OCI-M2 (cell line): ENCODE measurements around the gene RTKN.
"Not testable (repeated sequence)": the region's sequence is repeated elsewhere in the genome, so short reads cannot be mapped to it uniquely, and the experiment has no call there.

ENCODE experiments used
- DNase-seq: peaks from one replicate; lab custom pipeline; 2025; ENCODE audit not compliant: unreplicated experiment; lab: John Stamatoyannopoulos, UW

Gene RTKN, protein sequence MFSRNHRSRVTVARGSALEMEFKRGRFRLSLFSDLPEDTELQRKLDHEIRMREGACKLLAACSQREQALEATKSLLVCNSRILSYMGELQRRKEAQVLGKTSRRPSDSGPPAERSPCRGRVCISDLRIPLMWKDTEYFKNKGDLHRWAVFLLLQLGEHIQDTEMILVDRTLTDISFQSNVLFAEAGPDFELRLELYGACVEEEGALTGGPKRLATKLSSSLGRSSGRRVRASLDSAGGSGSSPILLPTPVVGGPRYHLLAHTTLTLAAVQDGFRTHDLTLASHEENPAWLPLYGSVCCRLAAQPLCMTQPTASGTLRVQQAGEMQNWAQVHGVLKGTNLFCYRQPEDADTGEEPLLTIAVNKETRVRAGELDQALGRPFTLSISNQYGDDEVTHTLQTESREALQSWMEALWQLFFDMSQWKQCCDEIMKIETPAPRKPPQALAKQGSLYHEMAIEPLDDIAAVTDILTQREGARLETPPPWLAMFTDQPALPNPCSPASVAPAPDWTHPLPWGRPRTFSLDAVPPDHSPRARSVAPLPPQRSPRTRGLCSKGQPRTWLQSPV

DNA sequence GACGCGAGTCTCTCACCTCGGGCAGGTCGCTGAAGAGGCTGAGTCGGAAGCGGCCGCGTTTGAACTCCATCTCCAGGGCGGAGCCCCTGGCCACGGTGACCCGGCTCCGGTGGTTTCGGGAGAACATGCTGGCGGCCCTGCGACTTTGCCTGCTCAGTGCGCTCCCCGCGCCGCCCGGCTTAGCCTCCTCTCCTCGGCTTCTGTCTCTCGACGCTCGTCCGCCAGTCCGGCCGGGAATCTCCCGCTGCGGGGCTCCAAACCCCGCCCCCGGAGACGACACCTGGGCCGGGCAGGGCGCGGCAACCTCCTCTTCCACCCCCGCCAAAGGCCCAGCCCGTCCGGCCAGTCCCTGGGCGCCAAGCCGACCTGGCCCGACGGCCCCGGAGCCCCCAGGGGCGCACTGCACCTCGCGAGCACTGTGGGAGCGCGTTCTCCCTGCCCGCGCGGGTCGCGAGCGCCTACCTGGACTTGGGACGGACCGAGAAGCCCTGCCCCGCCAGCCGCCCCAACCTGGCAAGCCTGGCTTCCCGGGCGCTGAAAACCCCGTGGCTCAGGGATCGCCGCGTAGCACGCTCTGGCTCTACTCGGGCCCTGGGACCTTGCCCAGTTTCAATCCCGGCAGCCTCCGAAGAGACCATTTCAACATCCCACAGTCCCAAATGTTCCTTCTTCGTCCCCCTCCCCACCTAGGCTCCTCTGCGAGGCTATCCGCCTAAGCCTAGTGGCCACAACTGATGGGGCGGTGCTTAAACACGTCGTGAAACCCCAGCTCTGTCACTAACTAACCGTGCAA, at the start of gene RTKN:
Gene RTKN (minus strand): TSS at position 248 of the 793 bp plus-strand sequence. CDS start 121 bp downstream, at position 127.
- DNase-seq: no peak

DNA sequence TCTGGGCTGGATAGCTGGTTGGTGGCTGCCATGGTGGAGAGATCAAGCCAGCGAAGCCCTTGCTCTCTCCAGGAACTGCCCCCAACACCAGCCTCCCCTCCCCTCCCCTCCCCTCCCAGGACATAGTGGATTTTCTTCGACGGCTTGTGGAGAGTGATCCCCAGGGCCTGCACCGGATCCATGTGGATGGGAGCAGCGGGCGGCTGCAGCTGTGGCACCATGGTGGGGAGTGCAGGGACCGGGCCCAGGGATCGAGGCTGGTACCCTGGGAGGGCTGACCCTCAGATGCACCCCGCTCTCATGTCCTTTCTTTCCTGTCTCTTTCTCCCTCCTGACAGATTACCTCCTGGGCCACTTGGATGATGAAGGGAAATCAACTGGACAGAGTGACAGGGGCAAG, 48.2 kb upstream of the RTKN start:
- no peak for DNase-seq

DNA sequence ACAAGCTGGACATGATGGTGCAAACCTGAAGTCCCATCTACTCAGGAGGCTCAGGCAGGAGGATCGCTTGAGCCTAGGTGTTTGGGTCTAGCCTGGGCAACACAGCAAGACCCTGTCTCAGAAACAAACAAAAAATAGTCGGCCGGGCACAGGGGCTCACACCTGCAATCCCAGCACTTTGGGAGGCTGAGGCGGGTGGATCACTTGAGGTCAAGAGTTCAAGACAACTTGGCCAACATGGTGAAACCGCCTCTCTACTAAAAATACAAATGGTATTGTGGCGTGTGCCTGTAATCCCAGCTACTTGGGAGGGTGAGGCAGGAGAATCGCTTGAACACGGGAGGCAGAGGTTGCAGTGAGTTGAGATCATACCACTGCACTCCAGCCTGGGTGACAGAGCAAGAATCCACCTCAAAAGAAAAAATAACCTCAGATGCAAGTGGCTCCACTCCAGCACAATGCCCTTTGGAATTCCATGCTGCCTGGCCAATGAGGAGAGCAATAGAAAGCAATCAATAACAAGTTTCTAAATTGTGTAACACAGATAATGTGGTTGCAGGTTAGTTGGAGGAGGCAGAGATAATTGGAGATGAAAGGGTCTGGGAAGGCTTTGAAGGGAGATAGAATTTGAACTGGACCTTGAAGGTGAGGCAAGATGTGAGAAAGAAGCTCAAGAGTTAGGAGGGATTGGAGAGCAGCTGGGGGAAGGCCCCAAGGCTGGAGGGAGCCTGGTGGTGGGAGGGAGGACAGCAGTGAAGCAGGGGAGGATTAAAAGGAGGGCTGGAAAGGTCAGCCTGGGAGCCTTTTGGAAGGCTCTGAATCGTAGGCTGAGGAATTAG, 47.1 kb upstream of the RTKN start:
- DNase-seq: no peak

DNA sequence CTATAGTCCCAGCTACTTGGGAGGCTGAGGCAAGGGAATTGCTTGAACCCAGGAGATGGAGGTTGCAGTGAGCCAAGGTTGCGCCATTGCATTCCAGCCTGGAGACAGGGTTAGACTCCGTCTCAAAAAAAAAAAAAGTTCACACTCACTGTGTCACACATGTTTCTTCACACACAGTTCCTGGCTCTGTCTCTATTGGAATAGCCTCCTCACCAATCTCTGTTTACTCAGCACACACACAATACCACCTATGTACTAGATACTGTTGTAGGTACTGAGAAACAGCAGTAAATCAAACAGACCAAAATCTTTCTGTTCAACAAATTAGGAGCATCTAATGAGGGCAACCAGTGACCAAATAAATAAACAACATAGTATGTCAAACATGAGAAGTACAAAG, 44.4 kb upstream of the RTKN start:
- DNase-seq: no peak

DNA sequence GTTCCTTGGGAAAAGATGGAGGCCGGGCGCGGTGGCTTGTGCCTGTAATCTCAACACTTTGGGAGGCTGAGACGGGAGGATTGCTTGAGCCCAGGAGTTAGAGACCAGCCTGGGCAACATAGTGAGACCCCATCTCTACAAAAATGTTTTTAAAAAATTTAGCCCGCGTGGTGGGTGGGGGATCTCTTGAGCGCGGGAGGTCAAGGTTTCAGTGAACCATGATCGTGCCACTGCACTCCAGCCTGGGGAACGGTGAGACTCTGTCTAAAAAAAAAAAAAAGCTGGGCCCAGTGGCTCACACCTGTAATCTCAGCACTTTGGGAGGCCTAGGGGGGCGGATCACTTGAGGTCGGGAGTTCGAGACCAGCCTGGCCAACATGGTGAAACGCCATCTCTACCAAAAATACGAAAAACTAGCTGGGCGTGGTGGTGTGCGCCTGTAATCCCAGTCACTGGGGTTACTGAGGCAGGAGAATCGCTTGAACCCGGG, 42.0 kb upstream of the RTKN start:
- DNase-seq: not testable (repeated sequence)

DNA sequence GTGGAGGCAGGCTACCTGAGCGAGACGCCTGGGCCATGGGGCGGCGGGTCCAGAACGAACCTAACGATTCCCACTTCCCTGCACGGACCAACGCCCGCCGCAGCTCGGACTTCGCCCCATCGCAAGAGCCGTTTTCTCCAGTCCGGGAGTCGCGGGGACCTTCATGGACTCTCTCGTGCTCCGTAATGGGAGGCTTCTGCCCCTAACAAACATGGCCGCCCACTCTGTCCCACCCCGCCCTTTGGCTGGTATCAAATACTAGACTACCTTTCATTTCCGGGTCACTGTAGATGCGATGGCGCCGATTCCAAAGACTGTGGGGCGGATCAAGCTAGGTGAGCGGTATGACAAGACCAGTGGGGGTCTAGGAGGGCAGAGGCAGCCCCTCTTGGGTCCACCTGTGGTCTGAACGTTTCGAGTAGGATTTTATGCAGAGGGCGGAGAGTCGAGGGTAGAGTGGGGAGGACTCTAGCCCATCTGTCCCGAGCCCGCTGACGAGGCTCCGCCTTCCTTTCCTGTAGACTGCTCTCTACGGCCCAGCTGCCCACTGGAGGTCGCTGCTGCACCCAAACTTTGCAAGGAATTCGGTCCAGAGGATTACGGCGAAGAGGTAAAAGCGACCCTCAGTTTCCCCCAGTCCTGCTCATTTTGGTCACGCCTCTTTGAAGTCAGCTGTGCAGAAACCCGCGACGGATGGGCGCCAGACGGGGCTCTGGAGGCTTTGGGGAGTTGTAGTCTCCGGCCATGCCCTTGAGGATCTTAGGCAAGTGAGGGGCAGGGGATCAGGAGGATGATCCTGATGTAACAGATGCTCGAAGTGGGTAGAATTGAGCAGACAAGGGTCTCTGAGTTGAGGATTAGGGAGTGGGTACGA, 41.3 kb upstream of the RTKN start, which contains the start of the genes CCDC142 and TTC31:
Gene CCDC142 (minus strand): TSS at position 198 of the 874 bp plus-strand sequence. CDS start 161 bp downstream, at position 37.
Gene TTC31 (plus strand): TSS at position 281 of the 874 bp plus-strand sequence. CDS start 15 bp downstream, at position 296.
- DNase-seq: peak; percentile 93

DNA sequence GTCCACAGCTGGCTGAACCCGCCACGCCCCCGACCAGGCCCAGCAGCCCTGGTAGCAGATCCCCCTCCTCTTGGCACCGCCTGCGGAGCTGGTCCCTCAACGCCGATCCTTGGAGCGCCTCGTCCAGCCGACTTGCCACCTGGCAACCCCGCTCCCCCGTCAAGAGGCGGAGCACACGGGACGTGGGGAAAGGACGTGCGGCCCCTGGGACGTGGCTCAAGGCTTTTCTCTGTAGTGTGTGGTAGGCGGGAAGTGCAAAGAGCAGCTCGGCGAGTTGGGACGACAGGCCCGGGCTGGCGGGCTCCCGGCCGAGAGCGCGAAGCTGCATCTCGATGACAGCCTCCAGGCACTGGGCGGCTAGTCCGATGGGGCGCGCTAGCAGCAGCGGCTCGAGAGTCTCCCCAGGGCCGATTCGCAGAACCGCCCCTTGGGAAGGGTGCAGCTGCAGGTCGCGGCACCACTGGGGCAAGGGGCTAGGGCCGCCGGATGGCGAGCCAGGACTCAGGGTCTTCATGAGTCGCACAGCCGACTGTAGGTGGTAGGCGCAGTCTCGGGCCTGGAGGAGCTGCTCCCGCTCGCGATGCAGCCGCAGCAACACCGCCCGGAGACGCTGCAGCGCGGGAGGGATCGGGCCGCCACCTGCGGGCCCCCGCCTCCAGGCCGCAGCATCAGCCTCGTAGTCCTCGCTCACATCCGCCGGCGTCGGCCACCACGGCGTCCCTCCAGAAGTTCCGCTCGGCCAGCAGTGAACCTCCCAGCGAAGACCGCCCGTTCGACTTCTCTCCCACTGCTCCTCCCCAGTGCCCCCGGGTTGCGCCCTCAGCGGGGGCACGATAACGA, 40.4 kb upstream of the RTKN start:
- DNase-seq: no peak

DNA sequence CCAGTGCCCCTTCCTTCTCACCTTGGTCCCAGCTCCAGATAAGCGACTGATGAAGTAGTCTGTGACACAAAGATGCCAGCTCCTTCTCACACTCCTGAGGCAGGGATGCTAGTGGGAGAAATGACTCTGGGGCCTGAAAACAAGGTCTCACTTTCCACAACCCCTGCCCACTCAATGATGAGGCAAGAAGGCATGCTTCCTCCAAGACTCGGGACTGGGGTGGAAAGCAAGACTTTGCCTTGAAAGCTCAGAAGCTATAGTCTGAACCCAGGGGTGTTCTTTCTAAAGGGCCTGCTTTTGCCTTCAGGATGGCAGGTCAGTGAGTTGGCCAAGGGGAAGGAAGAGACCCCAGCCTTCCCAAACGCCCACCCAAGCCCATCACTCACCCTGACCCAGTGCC, 39.7 kb upstream of the RTKN start:
- DNase-seq: no peak

DNA sequence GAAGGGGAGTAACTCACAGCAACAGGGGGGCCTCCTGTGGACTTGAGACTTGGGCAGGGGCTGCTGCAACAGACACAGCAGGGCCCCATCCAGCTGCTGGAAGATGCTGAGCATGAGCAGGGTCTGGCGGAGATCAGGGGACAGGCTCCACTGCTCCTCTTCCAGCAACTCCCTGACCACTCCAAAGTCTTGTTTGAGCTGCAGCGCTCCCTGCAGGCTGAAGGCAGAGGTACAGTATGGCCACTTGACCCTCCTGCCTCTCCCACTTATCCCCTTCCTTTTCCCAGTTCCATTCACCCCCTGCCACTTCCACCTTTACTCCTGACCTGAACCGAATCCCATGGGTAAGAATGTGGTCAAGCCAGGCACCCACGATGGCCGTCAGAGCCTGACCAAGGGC, 33.2 kb upstream of the RTKN start:
- no peak for DNase-seq

DNA sequence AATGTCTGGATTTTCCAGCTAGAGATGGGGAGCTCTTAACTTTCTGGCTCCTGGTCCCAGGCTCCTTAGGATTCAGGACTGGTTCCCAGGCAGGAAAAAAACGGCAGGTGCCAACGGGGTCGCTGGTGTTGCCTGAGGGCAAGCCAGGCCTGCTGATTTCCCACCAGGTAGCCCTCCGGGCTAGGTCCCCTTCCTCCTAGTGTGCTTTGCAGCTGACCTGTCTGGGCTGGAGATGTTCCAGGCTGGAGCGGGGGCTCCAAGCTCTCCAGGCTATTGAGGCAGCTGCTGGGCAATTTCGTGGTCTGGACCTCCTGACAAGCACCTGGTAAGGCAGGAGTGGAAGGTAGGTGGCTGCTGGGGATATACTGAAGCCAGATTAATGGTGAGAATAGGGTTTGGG, 32.7 kb upstream of the RTKN start:
- no peak for DNase-seq

DNA sequence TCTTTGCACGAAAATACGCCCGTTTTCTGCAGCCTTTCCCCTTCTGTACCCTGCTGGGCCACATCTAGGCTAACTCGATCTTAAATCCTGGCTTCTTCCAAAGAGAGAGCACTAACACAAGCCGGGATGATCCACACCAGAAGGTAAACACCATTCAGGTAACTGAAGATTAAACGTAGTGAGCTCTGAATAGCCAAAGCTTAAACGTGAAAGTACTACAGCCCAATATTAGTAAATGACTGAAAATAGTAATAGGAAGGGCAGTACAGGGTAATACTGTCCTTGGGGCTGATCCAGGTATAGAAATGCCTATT, 31.2 kb upstream of the RTKN start:
- DNase-seq: no peak

DNA sequence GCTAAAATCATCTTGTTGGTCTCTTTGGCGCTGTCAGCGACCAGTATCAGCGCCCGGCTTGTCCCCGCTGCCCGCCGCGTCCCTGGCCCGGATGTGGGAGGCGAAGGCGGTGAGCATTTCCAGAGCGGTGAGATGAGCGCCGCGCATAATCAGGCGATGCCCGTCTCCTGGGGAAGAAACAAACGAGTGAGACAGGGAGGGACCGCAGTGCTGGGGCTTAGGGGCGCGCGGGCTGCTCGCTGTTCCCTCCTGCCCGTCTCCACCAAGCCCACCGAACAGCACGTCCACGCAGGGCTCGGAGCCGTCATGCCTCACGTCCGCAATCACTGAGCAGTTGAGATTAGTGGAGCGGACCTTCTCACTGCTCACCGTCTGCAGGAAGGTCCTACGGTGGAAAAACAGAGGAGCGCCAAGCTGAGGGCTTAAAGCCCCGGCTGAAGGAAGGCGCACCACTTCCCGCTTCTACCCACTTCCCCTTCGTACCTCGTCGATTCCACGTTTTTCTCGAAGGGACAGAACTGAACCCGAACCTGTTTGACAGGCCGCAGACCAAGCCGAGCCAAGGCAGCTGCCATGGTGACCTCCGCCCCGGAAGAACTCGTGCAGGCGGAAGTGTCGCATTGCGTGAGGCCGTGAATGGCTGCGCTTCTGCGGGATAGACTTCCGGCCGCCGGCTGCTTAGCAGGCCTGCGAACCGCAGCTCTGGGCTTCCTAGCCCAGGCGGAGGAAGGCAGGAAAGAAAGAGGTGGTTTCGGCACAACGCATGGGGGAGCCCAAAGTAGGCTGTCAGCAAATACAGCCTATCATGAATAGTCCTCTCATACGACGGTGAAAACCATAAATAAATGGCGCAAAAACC, 30.6 kb upstream of the RTKN start, which contains the start of gene MRPL53:
Gene MRPL53 (minus strand): TSS at position 595 of the 859 bp plus-strand sequence. CDS start 20 bp downstream, at position 575.
- DNase-seq: peak; percentile 39

DNA sequence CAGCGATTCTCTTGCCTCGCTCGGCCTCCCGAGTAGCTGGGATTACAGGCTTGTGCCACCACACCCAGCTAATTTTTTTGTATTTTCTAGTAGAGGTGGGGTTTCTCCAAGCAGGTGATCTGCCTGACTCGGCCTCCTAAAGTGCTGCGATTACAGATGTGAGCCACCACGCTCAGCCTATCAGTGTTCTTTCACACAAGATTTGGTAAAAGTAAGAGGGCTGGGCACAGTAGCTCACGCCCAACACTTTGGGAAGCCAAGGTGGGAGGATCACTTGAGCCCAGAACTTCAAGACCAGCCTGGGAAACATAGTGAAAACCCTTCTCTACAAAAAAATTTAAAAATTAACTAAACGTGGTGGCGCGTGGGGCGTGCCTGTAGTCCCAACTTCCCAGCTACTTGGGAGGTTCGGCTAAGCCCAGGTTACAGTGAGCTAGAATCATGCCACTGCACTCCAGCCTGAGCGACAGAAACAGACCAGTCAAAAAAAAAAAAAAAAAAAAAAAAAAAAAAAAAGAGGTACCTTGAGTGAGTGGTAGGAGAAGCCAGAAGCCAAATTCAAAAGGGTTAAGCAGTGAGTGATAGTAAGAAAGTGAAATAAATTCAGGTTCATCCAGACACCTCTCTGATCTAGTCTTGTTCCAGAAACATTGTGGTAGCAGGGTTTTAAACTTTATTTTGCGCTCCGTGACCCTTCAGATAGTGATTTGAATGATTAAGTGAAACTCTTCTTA, 29.8 kb upstream of the RTKN start:
- DNase-seq: no peak

DNA sequence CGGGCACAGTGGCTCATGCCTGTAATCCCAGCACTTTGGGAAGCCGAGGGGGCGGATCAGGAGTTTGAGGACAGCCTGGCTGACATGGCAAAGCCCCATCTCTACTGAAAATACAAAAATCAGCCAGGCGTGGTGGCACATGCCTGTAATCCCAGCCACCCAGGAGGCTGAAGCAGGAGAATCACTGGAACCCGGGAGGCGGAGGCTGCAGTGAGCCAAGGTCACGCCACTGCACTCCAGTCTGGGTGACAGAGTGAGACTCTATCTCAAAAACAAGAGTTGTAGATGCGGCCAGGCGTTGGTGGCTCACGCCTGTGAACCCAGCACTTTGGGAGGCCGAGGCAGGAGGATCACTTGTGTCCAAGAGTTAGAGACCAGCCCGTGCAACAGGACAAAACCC, 29.0 kb upstream of the RTKN start:
- DNase-seq: not testable (repeated sequence)

DNA sequence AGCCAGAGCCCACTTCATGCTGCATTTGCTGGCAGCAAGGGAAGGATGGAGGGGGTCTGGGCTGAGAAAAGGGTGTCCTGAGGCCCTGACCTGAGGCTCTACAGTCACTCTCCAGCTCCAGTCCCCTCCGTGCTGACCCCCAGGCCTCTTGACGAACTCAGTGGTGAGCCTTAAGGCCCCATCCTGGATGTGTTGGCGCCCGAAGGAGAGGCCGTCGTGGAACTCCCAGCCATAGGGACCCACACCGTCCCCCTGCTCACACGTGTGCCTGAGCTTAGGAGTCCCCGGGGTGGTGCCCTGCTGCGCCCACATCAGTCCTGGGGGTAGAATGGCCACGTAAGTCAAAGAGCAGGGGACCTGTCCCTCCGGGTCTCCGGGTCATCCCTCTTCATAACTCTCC, 22.7 kb upstream of the RTKN start:
- DNase-seq: no peak

DNA sequence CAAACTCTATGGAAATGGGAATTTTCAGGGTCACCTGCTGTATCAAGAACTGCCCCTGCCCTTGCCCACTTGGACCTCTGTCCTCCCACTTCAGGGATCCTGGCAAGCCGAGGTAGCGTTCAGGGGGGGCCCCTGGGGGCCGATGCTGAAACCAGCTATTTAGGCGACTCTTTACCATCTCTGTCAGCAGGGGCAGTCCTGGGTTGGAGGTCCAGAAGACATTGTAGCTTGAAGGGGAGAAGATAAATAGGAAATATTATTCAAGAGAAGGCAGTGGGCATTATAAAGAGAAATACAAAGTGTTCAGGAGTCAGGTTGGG, 21.0 kb upstream of the RTKN start:
- no peak for DNase-seq

DNA sequence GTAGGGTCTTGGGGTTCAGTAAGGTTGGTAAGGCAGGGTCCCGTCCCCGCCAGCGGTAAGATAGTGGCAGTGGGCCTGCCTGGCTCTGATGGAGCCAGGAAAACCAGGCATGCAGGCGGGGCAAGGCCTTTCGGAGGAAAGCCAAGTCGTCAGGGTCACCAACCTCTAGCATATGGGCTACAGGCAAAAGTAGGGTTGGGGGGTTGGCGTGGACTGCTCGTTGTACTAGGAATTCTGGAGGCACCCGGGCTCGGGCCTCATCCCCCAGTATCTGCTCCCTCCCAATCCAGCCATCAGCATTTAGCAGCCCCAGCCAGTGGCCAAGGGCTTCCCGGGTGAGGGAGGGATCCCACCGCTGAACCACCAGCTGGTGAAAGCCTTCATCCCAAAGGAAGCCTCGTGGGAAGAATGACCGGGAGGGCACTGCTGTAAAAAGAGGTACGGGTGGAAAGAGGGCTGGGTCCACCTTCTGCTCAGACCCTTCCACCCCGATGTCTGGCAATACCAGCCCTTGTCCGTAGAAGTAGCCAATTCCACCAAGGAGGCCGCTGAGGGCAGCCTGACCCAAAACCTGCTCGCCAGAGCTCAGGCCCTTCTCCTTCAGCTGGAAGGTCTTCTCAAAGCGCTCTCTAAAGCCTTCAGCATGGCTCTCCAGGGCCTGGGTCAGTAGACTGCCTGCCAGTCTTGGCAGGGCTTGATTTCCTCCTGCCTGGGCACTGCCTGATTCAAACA, 20.5 kb upstream of the RTKN start:
- DNase-seq: no peak
